GM08714 (cell line): ENCODE measurements around the gene MARK2.

Experiments used
- H3K4me3 ChIP-seq: fragments of 200-500 bp; sonication (Bioruptor generic); 2 replicates; pipeline ENCODE4 v1.5.1; 2014; ENCODE audit warnings: mild to moderate bottlenecking, low read length, inconsistent platforms
- ZNF274 ChIP-seq: IDR thresholded peaks from 2 replicates; pipeline ENCODE4 v1.6.1; 2012; ENCODE audit warnings: mild to moderate bottlenecking, low read depth, low read length

The MARK2 gene

GRCh38 chr11:63875506-63876065 lies 36.7 kb downstream of the MARK2 start:
- no peak for TF ChIP-seq ZNF274
- H3K4me3 ChIP-seq, result no peak overlapping the region

- no peak overlapping the region for H3K4me3 ChIP-seq
- TF ChIP-seq ZNF274, result no peak
These were observed 37.7 kb downstream of the MARK2 start for GRCh38 chr11:63876616-63877015.

GRCh38 chr11:63877658-63878241 lies 38.8 kb downstream of the MARK2 start:
- TF ChIP-seq ZNF274, result no peak
- H3K4me3 ChIP-seq, result no peak overlapping the region

- H3K4me3 ChIP-seq, result no peak overlapping the region
- no peak for TF ChIP-seq ZNF274
These were observed 40.9 kb downstream of the MARK2 start for GRCh38 chr11:63879598-63880402.

GRCh38 chr11:63880403-63880790 lies 41.5 kb downstream of the MARK2 start:
- no peak for TF ChIP-seq ZNF274
- no peak overlapping the region for H3K4me3 ChIP-seq

- H3K4me3 ChIP-seq, result no peak overlapping the region
These were observed 43.8 kb downstream of the MARK2 start for GRCh38 chr11:63882555-63883242.

GRCh38 chr11:63883791-63884190 lies 44.9 kb downstream of the MARK2 start:
- no peak overlapping the region for H3K4me3 ChIP-seq
- TF ChIP-seq ZNF274, result no peak

More at GRCh38 chr11:63882555-63883242, 43.8 kb downstream of the MARK2 start:
- TF ChIP-seq ZNF274, result no peak

- no peak for TF ChIP-seq ZNF274
- H3K4me3 ChIP-seq, result no peak overlapping the region
These were observed 45.5 kb downstream of the MARK2 start for GRCh38 chr11:63884196-63884932.

- no peak for TF ChIP-seq ZNF274
These were observed 48.6 kb downstream of the MARK2 start for GRCh38 chr11:63887386-63887999.

GRCh38 chr11:63888170-63889086 lies 49.5 kb downstream of the MARK2 start:
- no peak for TF ChIP-seq ZNF274
- peak overlapping the region; percentile 52; the same call in 1 of the 2 replicates for H3K4me3 ChIP-seq

More at GRCh38 chr11:63887386-63887999, 48.6 kb downstream of the MARK2 start:
- H3K4me3 ChIP-seq, result no peak overlapping the region; the same call in 1 of the 2 replicates

- TF ChIP-seq ZNF274, result no peak
- no peak overlapping the region; the same call in 1 of the 2 replicates for H3K4me3 ChIP-seq
These were observed 50.4 kb downstream of the MARK2 start for GRCh38 chr11:63889344-63889743.

- H3K4me3 ChIP-seq, result no peak overlapping the region
- no peak for TF ChIP-seq ZNF274
These were observed 51.5 kb downstream of the MARK2 start for GRCh38 chr11:63890368-63890767.

GRCh38 chr11:63892228-63892627 lies 53.3 kb downstream of the MARK2 start:
- no peak for TF ChIP-seq ZNF274
- H3K4me3 ChIP-seq, result no peak overlapping the region
